ENCODE data around the gene RAB26.
"Not testable (repeated sequence)": the region's sequence is repeated elsewhere in the genome, so short reads cannot be mapped to it uniquely, and the experiment has no call there.

DNA sequence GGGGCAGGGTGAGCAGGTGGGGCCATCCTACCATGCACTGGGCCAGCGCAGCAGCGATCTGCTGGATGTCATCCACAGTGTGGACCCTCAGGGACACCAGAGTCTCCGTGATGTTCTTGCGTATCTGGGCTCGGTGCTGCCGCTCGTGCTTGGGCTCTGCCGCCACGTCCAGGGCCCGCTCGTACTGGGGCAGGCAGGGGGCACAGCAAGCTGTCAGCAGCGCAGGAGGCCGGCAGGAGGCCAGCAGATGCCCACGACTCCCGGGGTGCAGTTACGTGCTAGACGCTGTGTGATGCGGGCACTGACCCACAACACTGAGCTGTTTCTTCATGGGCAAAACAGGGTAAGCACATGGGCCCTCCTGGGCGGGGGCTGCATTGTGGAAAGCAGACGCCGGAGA, 43.1 kb upstream of the RAB26 start:
- TF ChIP-seq POLR2A, CTCF (IDR thresholded peaks at IDR 0.05): not testable (repeated sequence)
